Endodermal cell (in vitro differentiated cells): ENCODE measurements around the gene RUNDC1. TPM values are rescaled to one million over a fixed set of nuclear protein-coding genes. Genes with fewer than 3 reads are reported as not detected.

ENCODE experiments used
- DNase-seq: peaks from one replicate; pipeline ENCODE4 v3.0.0-alpha.2; 2017
- H3K27ac ChIP-seq: 2 replicates; pipeline ENCODE4 v1.5.1; 2013; ENCODE audit warnings: mild to moderate bottlenecking, low read depth, low read length, moderate library complexity
- H3K27me3 ChIP-seq: 2 replicates; pipeline ENCODE4 v1.6.1; 2013; ENCODE audit warnings: mild to moderate bottlenecking, low read length, moderate library complexity; ENCODE audit not compliant: insufficient read depth, control insufficient read depth, poor library complexity, severe bottlenecking
- H3K36me3 ChIP-seq: 2 replicates; pipeline ENCODE4 v1.7.0; 2013; ENCODE audit warnings: mild to moderate bottlenecking, low read length, moderate library complexity; ENCODE audit not compliant: control insufficient read depth, insufficient read depth
- H3K4me1 ChIP-seq: one replicate; pipeline ENCODE4 v1.7.0; 2013; ENCODE audit warnings: low read length; ENCODE audit not compliant: control insufficient read depth, insufficient read depth
- H3K4me3 ChIP-seq: 2 replicates; pipeline ENCODE4 v1.5.1; 2013; ENCODE audit warnings: mild to moderate bottlenecking, low read length, moderate library complexity
- H3K9ac ChIP-seq: 2 replicates; pipeline ENCODE4 v1.6.1; 2013; ENCODE audit warnings: mild to moderate bottlenecking, low read length, moderate library complexity; ENCODE audit not compliant: poor library complexity, severe bottlenecking; ENCODE audit errors: extremely low read depth
- H3K9me3 ChIP-seq: 2 replicates; pipeline ENCODE4 v1.6.1; 2013; ENCODE audit warnings: mild to moderate bottlenecking, low read length, moderate library complexity; ENCODE audit not compliant: control insufficient read depth
- H3K27ac Mint-ChIP-seq: 2 replicates; pipeline ENCODE4 v1.8.0; 2020; ENCODE audit warnings: mixed read lengths
- H3K27me3 Mint-ChIP-seq: 2 replicates; pipeline ENCODE4 v1.8.0; 2021; ENCODE audit warnings: mild to moderate bottlenecking, mixed read lengths; ENCODE audit not compliant: insufficient read depth
- H3K36me3 Mint-ChIP-seq: 2 replicates; pipeline ENCODE4 v1.8.0; 2020; ENCODE audit warnings: low read depth, mixed read lengths
- H3K4me1 Mint-ChIP-seq: 2 replicates; pipeline ENCODE4 v1.8.0; 2020; ENCODE audit warnings: mixed read lengths
- H3K4me3 Mint-ChIP-seq: 2 replicates; pipeline ENCODE4 v1.8.0; 2020; ENCODE audit warnings: mild to moderate bottlenecking, moderate library complexity, mixed read lengths
- H3K9me3 Mint-ChIP-seq: 2 replicates; pipeline ENCODE4 v1.8.0; 2020; ENCODE audit warnings: mild to moderate bottlenecking, mixed read lengths
- WGBS, 2 experiments: methylation state at CpG; one replicate each; pipeline versions ENCODE4 v1.1.5 to v1.1.7; 2013; ENCODE audit warnings: missing lambda C conversion rate in 2 of 2, mixed read lengths in 1 of 2; ENCODE audit not compliant: insufficient coverage in 1 of 2, insufficient read length in 1 of 2; 5-methylcytosine and 5-hydroxymethylcytosine counted together
- total RNA-seq, 2 donors: library from RNA; stranded (reverse); fragmentation: NEBNext Ultra II Directional in 1 of 2; extraction: Animal tissue kit (Norgen Biotek cat#: 25700) in 1 of 2; gene quantifications; 2 replicates in 1 of 2; 3 replicates in 1 of 2; pipeline ENCODE4 v1.2.1, GENCODE V29; 2021
- TF ChIP-seq, protein P1 (sequence below): fragments of 200-600 bp; sonication (generic); conservative IDR thresholded peaks from 2 replicates; pipeline ENCODE4 v1.5.0; 2021; ENCODE audit warnings: antibody characterized with exemption, mild to moderate bottlenecking

Gene RUNDC1
- total RNA-seq, 2 donors from 2014 or later, result 17.7 to 18.5 TPM

DNA sequence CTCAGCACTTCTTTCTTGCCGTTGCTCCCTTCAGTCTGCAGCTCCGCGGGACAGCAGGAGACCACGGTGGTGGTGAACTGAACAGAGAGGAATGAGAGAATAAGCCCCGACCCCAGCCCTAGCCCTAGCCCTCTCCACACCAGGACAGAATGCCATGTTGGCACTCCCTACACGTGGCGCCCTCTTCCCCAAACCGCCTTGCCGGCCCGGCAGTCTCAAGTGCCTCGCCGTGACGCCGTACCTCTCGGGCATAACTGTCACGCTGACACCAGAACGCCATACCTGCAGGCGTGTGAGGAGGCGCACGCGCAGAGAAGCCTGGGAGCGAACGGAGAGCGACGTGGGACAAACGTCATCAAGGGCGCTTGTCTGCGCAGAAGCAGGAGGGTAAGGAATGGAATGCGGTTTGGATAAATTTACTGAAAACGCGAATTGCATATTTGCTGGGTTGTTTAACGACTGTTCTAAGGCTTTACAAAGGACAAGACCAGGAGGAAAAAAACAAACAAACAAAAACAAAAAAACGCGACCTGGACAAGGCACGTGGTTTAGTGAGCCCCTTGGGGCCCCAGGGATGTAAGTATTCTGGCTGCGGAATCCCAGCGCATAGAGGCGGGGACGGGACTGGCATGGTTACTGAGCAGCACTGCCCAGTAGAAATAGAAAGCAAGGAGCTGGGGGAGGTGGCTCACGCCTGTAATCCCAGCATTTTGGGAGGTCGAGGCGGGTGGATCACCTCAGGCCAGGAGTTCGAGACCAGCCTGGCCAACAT, 16.0 kb upstream of the RUNDC1 start, which contains the start of gene AARSD1:
Gene AARSD1, minus strand, starts transcription at position 294 of the 772 bp plus-strand sequence. Its CDS starts 14 bp downstream, at position 280.
- TF ChIP-seq, protein P1, sequence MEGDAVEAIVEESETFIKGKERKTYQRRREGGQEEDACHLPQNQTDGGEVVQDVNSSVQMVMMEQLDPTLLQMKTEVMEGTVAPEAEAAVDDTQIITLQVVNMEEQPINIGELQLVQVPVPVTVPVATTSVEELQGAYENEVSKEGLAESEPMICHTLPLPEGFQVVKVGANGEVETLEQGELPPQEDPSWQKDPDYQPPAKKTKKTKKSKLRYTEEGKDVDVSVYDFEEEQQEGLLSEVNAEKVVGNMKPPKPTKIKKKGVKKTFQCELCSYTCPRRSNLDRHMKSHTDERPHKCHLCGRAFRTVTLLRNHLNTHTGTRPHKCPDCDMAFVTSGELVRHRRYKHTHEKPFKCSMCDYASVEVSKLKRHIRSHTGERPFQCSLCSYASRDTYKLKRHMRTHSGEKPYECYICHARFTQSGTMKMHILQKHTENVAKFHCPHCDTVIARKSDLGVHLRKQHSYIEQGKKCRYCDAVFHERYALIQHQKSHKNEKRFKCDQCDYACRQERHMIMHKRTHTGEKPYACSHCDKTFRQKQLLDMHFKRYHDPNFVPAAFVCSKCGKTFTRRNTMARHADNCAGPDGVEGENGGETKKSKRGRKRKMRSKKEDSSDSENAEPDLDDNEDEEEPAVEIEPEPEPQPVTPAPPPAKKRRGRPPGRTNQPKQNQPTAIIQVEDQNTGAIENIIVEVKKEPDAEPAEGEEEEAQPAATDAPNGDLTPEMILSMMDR, result no peak
- peaks cover 35% of the 10 kb centered on the region for H3K36me3 ChIP-seq
- H3K4me1 Mint-ChIP-seq, result peaks cover 7% of the 10 kb centered on the region
- DNase-seq, result peak; percentile 98
- no peaks in the 10 kb centered on the region for H3K9me3 ChIP-seq
- peaks cover 33% of the 10 kb centered on the region for H3K36me3 Mint-ChIP-seq
- H3K4me1 ChIP-seq, result no peaks in the 10 kb centered on the region
- no peaks in the 10 kb centered on the region for H3K27me3 ChIP-seq
- peak within 1 kb of the TSS; percentile 98 for H3K27ac Mint-ChIP-seq
- 4 to 6% methylated on average over 22 to 43 of the region's 43 CpGs for WGBS, 2 experiments
- peak within 1 kb of the TSS; percentile 87 for H3K4me3 ChIP-seq
- H3K4me3 Mint-ChIP-seq, result peak within 1 kb of the TSS; percentile 92
- peak within 1 kb of the TSS; percentile 91 for H3K9ac ChIP-seq
- no peaks in the 10 kb centered on the region for H3K27me3 Mint-ChIP-seq
- peak within 1 kb of the TSS; percentile 65 for H3K27ac ChIP-seq
- no peaks in the 10 kb centered on the region for H3K9me3 Mint-ChIP-seq

DNA sequence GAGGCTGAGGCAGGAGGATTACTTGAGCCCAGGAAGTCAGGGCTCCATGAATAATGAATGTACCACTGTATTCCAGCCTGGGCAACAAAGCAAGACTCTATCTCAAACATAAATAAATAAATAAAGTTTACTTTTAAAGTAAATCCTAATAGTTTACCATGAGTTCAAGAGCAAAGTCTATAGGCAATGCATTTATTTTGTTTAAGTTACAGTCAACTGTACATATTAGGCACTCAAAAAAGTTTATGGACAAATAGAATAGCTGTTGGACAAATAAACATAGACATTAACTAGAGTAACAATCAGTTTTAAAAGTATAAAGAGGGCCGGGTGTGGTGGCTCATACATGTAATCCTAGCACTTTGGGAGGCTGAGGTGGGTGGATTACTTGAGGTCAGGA, 12.4 kb upstream of the RUNDC1 start:
- Mint-ChIP-seq H3K4me3 (no peak overlapping the region), H3K27ac (no peak overlapping the region), H3K4me1 (peaks cover 7% of the 10 kb centered on the region), H3K27me3 (no peaks in the 10 kb centered on the region), H3K9me3 (peaks cover 6% of the 10 kb centered on the region), H3K36me3 (peaks cover 14% of the 10 kb centered on the region)
- TF ChIP-seq, protein P1, result no peak
- H3K27me3 ChIP-seq, result no peaks in the 10 kb centered on the region
- H3K9me3 ChIP-seq, result no peaks in the 10 kb centered on the region
- H3K27ac ChIP-seq, result no peak overlapping the region
- H3K4me3 ChIP-seq, result no peak overlapping the region
- peaks cover 6% of the 10 kb centered on the region for H3K36me3 ChIP-seq
- H3K9ac ChIP-seq, result no peak overlapping the region
- no peaks in the 10 kb centered on the region for H3K4me1 ChIP-seq
- DNase-seq, result no peak
- WGBS, 2 experiments, result 89 to 100% methylated on average over 1 of the region's 1 CpG

DNA sequence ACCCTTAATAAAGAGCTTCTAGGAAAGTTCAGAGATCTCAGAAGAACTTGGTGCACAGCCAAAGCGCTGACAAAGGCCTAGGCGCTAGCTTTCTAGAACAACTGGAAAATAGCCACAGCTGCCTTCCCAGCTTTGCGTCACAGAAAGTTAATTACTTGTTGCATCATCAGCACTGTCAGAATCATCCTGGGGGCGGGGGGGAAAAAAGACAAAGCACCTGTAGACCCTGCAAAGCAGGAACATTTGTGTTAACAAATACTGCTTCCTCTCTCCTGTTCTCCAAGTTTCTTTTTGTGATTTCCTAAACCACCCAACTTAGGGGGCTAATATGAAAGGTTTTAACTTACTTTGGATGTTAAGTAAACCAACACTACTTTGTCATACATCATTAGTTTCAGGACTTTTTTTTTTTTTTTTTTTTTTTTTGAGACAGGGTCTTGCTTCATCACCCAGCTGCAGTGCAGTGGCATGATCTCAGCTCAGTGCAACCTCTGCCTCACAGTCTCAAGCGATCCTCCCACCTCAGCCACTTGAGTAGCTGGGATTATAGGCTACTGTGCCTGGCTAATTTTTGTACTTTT, 11.3 kb upstream of the RUNDC1 start:
- H3K4me3 ChIP-seq, result no peak overlapping the region
- H3K27me3 ChIP-seq, result no peaks in the 10 kb centered on the region
- Mint-ChIP-seq H3K36me3 (peaks cover 10% of the 10 kb centered on the region), H3K27me3 (no peaks in the 10 kb centered on the region), H3K4me1 (peaks cover 1% of the 10 kb centered on the region), H3K27ac (peak overlapping the region; percentile 68), H3K9me3 (peaks cover 6% of the 10 kb centered on the region), H3K4me3 (no peak overlapping the region)
- TF ChIP-seq, protein P1, result no peak
- H3K9me3 ChIP-seq, result no peaks in the 10 kb centered on the region
- H3K27ac ChIP-seq, result no peak overlapping the region
- no peak overlapping the region for H3K9ac ChIP-seq
- no peaks in the 10 kb centered on the region for H3K4me1 ChIP-seq
- DNase-seq, result no peak
- 40 to 80% methylated on average over 1 to 4 of the region's 5 CpGs for WGBS, 2 experiments
- peaks cover 5% of the 10 kb centered on the region for H3K36me3 ChIP-seq
